HG02571 (cell line): ENCODE measurements around the gene REN.

ENCODE experiments used
- ATAC-seq: cut with Tn5 transposase; IDR thresholded peaks from one replicate; pipeline ENCODE4 v1.9.1; 2021; ENCODE audit warnings: mild to moderate bottlenecking, moderate library complexity; ENCODE audit not compliant: unreplicated experiment

Gene REN

GRCh38 chr1:204136814-204137213 lies 29.3 kb downstream of the REN start:
- ATAC-seq = no peak

GRCh38 chr1:204134103-204134502 lies 32.0 kb downstream of the REN start:
- ATAC-seq = no peak

- no peak for ATAC-seq
These were observed 33.4 kb downstream of the REN start for GRCh38 chr1:204132718-204133117.

GRCh38 chr1:204131978-204132377 lies 34.2 kb downstream of the REN start:
- no peak for ATAC-seq

GRCh38 chr1:204130981-204131892 lies 34.9 kb downstream of the REN start:
- ATAC-seq = no peak

GRCh38 chr1:204130178-204130577 lies 36.0 kb downstream of the REN start:
- no peak for ATAC-seq

GRCh38 chr1:204128964-204129896 lies 36.9 kb downstream of the REN start:
- ATAC-seq = no peak

- no peak for ATAC-seq
These were observed 37.6 kb downstream of the REN start for GRCh38 chr1:204128464-204128963.

- no peak for ATAC-seq
These were observed 38.4 kb downstream of the REN start for GRCh38 chr1:204127597-204128242.

GRCh38 chr1:204126956-204127355 lies 39.2 kb downstream of the REN start:
- no peak for ATAC-seq

- ATAC-seq = no peak
These were observed 39.8 kb downstream of the REN start for GRCh38 chr1:204126386-204126785.

GRCh38 chr1:204125759-204126351 lies 40.3 kb downstream of the REN start:
- ATAC-seq = no peak

- no peak for ATAC-seq
These were observed 41.5 kb downstream of the REN start for GRCh38 chr1:204124639-204125038.

- ATAC-seq = no peak
These were observed 42.8 kb downstream of the REN start for GRCh38 chr1:204123376-204123775.

- ATAC-seq = no peak
These were observed 44.1 kb downstream of the REN start for GRCh38 chr1:204121840-204122555.

- ATAC-seq = no peak
These were observed 49.6 kb downstream of the REN start for GRCh38 chr1:204116539-204116938.

GRCh38 chr1:204115116-204115515 lies 51.0 kb downstream of the REN start:
- no peak for ATAC-seq

- no peak for ATAC-seq
These were observed 51.5 kb downstream of the REN start for GRCh38 chr1:204114606-204115005.

GRCh38 chr1:204113896-204114295 lies 52.2 kb downstream of the REN start:
- ATAC-seq = no peak
